ENCODE data around the gene HEMGN. TPM values are rescaled to one million over a fixed set of nuclear protein-coding genes. Genes with fewer than 3 reads are reported as not detected.

The HEMGN gene, protein sequence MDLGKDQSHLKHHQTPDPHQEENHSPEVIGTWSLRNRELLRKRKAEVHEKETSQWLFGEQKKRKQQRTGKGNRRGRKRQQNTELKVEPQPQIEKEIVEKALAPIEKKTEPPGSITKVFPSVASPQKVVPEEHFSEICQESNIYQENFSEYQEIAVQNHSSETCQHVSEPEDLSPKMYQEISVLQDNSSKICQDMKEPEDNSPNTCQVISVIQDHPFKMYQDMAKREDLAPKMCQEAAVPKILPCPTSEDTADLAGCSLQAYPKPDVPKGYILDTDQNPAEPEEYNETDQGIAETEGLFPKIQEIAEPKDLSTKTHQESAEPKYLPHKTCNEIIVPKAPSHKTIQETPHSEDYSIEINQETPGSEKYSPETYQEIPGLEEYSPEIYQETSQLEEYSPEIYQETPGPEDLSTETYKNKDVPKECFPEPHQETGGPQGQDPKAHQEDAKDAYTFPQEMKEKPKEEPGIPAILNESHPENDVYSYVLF
- under 1 TPM; 0.69 to 0.99 TPM for total RNA-seq

DNA sequence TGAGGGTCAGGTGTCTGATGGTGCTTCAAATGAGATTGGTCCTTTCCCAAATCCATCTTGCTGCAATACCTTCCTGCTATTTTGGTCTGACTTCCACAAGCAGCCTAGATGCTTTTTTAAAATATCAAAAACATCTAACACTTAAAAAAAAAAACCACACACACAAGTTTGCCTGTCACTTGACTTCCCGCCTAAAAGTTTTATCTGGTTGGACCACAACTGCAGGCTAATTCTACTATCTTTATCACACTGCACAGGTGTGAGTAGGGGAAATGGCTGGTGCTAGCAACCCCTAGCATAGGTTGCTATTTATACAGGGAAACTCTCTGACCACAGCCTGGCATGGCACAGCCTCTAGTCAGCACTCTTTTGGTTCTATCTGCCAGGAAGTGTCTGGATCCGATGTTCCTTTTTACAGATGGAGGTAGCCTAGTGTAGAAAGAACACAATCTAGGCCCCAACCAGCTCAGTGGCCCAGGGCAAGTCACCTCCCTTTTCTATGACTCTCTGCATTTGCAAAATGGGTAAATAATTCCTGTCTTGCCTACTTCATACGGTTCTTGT, at the start of gene HEMGN:
Gene HEMGN (minus strand): TSS at position 92 of the 564 bp plus-strand sequence. CDS start 36 bp downstream, at position 56.
- CTCF ChIA-PET: interaction anchor here (0.8 to 1.4 kb wide), 5 partner anchors 14 to 48 kb away, joined by 3 to 5 read pairs (median 4); partner anchors contain the start of gene TRMO

DNA sequence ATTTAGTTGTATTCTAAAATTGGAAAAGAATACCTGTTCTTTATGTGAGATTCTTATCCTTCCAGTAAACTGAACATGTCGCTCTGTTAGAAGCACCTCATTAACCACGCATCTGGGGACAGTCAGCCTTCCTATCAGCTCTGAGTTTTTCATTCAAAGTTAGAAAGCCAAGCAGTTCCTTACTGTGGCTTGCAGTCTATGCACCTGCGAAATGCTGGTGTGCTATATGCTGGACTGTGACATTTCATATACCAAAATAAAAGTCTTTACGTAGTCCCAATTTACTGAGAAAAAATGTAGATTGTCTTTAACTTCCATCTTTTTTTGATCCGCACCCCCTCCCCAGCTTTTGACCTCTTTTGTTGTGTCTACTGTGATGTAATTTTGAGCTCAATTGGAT, 49.5 kb upstream of the HEMGN start:
- DNase-seq: no peak
- Mint-ChIP-seq H3K9me3 (no peaks in the 10 kb centered on the region), H3K4me3 (no peak overlapping the region), H3K4me1 (ENCODE audit: low read depth) (peaks cover 62% of the 10 kb centered on the region), H3K36me3 (peaks cover 3% of the 10 kb centered on the region), H3K27ac (peak overlapping the region; percentile 20), H3K27me3 (no peaks in the 10 kb centered on the region)
- CTCF ChIA-PET: interaction anchor here (0.6 to 3.2 kb wide), 6 partner anchors 16 to 87 kb away, joined by 3 to 32 read pairs (median 4); partner anchors contain the start of gene TRMO
- intact Hi-C loops (cut with micrococcal nuclease): loop anchor here (5.0 kb wide), 2 partner anchors 80 to 290 kb away; partner anchors contain the start of gene XPA
- POLR2A ChIA-PET: interaction anchor here (2.0 kb wide), 1 partner anchor 8 kb away, joined by 5 read pairs; no protein-coding TSS in a partner anchor

More for the DNA sequence above, at the start of gene HEMGN:
- Mint-ChIP-seq H3K27ac (peak within 1 kb of the TSS; percentile 77), H3K27me3 (no peaks in the 10 kb centered on the region), H3K4me3 (peak within 1 kb of the TSS; percentile 6), H3K4me1 (ENCODE audit: low read depth) (peaks cover 20% of the 10 kb centered on the region), H3K9me3 (no peaks in the 10 kb centered on the region), H3K36me3 (no peaks in the 10 kb centered on the region)
- DNase-seq: peak; percentile 58
- POLR2A ChIA-PET: interaction anchor here (1.0 kb wide), 1 partner anchor 16 kb away, joined by 3 read pairs; the partner anchor contains the start of gene TRMO
- intact Hi-C loops (cut with micrococcal nuclease): loop anchor here (1.0 kb wide), 1 partner anchor 8 kb away; no protein-coding TSS in a partner anchor

DNA sequence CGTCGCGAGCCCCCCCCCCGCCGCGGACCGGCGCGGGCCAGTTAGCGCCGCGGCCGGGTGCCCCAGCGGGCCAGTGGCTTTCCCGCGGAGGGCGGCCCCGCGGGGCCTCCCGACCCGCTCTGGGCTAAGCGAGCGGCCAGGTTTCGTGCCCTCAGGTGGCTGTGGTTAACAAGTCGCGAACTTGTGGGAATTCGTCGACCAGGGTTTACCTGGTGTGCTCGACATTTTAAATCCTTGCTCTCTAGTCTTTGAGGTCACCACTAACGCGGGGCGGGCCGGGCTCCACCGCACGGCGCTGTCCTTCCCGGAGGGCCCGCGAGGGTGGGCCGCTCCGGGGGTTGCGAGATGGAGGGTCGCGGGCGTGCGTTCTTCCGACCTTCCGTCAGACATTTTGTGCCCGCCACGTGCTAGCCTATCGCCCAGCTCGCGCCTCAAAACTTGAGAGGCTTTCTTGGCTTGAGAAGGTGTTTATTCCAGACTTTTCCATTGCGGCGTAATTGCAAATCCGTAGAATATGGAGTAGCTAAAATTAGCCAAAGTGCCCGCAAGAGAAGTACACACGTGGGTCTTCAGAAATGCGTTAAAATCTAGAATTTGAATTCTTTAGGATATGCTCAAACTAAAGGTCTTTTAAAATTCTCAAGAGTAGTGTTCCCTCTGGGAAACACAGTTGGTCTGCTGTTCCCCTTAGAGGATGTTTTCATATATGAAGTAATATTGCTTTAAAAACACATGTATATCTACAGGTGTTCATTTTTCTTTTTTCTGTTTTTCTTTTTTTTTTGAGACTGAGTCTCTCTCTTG, 47.3 kb upstream of the HEMGN start:
- Mint-ChIP-seq H3K4me3 (peak overlapping the region; percentile 80), H3K4me1 (ENCODE audit: low read depth) (peaks cover 55% of the 10 kb centered on the region), H3K27ac (peak overlapping the region; percentile 94), H3K36me3 (peaks cover 1% of the 10 kb centered on the region), H3K9me3 (no peaks in the 10 kb centered on the region), H3K27me3 (no peaks in the 10 kb centered on the region)
- peak; percentile 57 for DNase-seq
- ChIA-PET CTCF (interaction anchor here (1.5 to 3.2 kb wide), 3 partner anchors 13 to 272 kb away, joined by 4 to 32 read pairs (median 7); partner anchors contain the start of gene TRMO), POLR2A (interaction anchor here (1.1 to 5.0 kb wide), 4 partner anchors 12 to 123 kb away, joined by 6 to 77 read pairs (median 16); partner anchors contain the start of genes NANS and TRMO)
- intact Hi-C loops (cut with micrococcal nuclease): loop anchor here (5.0 kb wide), 2 partner anchors 78 to 288 kb away; partner anchors contain the start of gene XPA

DNA sequence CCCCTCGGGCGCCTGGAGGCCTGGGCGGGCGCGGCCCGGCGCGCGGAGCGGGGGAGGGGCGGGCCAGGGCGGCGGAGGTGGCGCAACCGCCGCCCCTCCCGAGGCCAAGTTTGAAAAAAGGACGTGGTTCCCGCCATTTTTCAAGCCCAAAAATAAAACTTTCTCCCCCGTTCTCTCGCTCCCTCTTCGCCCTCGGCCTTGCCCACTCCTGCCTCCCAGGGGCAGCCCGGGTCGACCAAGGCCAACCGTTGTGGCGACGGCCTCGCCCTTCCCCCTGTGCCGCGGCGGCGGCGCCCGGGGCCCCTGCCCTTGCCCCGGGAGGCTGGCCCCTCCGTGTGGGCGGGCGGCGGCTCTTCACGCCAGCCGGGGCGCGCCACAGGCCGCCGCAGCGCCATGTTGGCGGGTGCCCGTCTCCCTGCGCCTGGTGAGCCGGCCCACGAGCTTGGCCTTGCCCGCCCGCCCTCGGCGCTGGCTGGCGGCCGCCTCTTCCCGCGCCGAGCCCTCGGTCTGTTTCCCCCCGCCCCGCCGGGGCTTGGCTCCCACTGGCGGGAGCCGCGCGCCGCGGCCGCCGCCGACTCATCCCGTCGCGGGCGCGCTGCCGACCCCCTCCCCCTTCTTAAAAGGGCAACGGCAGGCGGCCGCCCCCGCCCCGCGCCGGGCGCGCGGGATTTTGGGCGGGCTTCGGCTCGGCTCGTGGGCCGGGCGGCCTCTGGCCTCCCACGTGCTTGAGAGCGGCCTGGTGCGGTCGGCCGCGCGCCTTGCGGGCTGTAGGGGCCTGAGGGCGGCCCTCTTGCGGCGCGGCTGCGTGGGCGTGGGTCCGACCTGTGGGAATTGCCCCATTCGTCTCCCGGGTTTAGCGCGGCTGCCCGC, 46.5 kb upstream of the HEMGN start:
- H3K27me3 Mint-ChIP-seq: no peaks in the 10 kb centered on the region
- H3K9me3 Mint-ChIP-seq: no peaks in the 10 kb centered on the region
- H3K27ac Mint-ChIP-seq: peak overlapping the region; percentile 82
- ChIA-PET CTCF (interaction anchor here (1.5 to 3.5 kb wide), 2 partner anchors 62 to 273 kb away, joined by 4 to 36 read pairs; partner anchors contain the start of gene TRMO), POLR2A (interaction anchor here (0.6 to 5.0 kb wide), 7 partner anchors 13 to 351 kb away, joined by 3 to 77 read pairs (median 9); partner anchors contain the start of genes NANS, NCBP1, TRMO and TSTD2)
- peaks cover 1% of the 10 kb centered on the region for H3K36me3 Mint-ChIP-seq
- DNase-seq: peak; percentile 86
- intact Hi-C loops (cut with micrococcal nuclease): loop anchor here (5.0 kb wide), 3 partner anchors 77 to 287 kb away; partner anchors contain the start of gene XPA
- H3K4me1 Mint-ChIP-seq (ENCODE audit: low read depth): peaks cover 51% of the 10 kb centered on the region
- H3K4me3 Mint-ChIP-seq: peak overlapping the region; percentile 61

DNA sequence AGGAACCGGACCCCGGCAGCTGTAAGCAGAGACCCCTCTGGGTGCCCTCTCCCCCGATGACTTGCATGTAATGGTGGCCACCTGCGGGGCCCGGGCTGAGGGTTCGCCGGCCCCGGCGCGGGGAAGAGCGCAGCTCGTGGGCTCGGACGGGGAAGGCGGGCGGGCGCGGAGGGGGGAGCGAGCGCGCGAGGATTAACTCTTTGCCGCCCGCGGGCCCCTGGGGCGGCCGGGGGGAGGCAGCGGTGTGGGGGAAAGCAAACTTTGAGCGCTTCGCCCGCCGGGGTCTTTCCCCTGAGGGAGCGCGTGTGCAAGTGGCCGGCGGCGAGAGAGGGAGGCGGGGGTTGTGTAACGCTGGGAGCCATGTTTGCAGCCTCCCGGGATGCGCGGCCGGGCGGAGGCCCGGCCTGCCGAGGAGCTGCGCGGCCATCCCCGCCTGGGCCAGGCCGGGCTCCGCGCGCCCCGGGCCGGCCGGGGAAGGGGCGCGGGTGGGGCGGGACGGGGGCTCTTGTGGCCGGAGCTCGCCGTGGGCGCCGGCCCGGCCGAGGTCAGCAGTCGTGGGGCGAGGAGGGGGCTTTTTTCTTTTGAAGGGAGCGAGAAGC, 45.7 kb upstream of the HEMGN start:
- intact Hi-C loops (cut with micrococcal nuclease): loop anchor here (1.0 to 5.0 kb wide), 5 partner anchors 61 to 350 kb away; partner anchors contain the start of genes NANS, NCBP1, TRMO and TSTD2
- Mint-ChIP-seq H3K4me3 (peak overlapping the region; percentile 83), H3K9me3 (no peaks in the 10 kb centered on the region), H3K4me1 (ENCODE audit: low read depth) (peaks cover 44% of the 10 kb centered on the region), H3K27me3 (no peaks in the 10 kb centered on the region), H3K27ac (peak overlapping the region; percentile 93), H3K36me3 (peaks cover 1% of the 10 kb centered on the region)
- ChIA-PET CTCF (interaction anchor here (0.9 to 5.0 kb wide), 7 partner anchors 20 to 273 kb away, joined by 3 to 36 read pairs (median 4); partner anchors contain the start of gene TRMO), POLR2A (interaction anchor here (0.6 to 5.0 kb wide), 15 partner anchors 9 to 350 kb away, joined by 3 to 77 read pairs (median 4); partner anchors contain the start of genes NANS, NCBP1, TBC1D2 and TRMO)
- peak; percentile 58 for DNase-seq

DNA sequence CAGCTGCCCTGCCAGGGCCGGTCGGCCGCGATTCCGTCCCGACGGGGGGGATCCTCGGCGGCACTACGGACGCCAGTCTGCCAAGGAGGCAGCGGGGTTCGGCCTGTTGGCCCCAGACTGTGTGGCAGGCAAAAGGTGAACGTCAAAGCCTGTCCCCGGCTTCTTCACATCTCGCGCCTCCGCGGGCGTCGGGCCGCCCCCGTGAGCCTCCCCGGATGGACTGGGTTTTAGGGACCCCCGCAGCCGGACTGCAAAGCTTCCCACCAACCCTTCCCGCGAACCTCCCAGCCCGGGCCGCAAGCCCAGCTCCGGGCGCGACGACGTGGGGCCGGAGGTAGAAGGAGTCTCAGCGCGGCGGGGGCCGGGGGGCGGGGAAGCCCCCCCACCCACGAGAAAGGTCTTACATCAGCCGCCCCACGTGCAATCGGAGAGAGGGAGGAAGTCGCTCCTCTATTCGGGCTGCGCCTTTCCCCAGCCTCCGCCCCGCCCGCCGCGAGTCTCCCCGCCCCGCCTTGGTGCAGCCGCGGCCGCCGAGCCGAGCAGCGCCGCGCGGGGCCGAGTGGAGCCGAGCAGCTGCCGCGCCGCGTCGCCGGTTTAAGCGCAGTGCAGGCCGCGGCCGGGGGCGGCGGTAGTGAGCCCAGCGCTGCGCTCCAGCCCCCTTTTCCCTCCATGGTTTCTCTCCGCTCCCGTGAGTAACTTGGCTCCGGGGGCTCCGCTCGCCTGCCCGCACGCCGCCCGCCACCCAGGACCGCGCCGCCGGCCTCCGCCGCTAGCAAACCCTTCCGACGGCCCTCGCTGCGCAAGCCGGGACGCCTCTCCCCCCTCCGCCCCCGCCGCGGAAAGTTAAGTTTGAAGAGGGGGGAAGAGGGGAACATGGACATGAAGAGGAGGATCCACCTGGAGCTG, 45.0 kb upstream of the HEMGN start, which contains the start of gene ANP32B:
Gene ANP32B (plus strand): TSS at position 659 of the 906 bp plus-strand sequence. CDS start 215 bp downstream, at position 874.
- intact Hi-C loops (cut with micrococcal nuclease): loop anchor here (1.0 to 5.0 kb wide), 5 partner anchors 61 to 350 kb away; partner anchors contain the start of genes NANS, NCBP1, TRMO and TSTD2
- Mint-ChIP-seq H3K4me3 (peak within 1 kb of the TSS; percentile 83), H3K4me1 (ENCODE audit: low read depth) (peaks cover 37% of the 10 kb centered on the region), H3K36me3 (no peaks in the 10 kb centered on the region), H3K27ac (peak within 1 kb of the TSS; percentile 93), H3K9me3 (no peaks in the 10 kb centered on the region), H3K27me3 (no peaks in the 10 kb centered on the region)
- peak; percentile 96 for DNase-seq
- ChIA-PET POLR2A (interaction anchor here (0.7 to 5.0 kb wide), 17 partner anchors 9 to 350 kb away, joined by 3 to 77 read pairs (median 4); partner anchors contain the start of genes NANS, NCBP1, TBC1D2 and TRMO), CTCF (interaction anchor here (0.8 to 5.0 kb wide), 11 partner anchors 20 to 349 kb away, joined by 3 to 36 read pairs (median 4); partner anchors contain the start of genes NCBP1, TRMO and TSTD2)

DNA sequence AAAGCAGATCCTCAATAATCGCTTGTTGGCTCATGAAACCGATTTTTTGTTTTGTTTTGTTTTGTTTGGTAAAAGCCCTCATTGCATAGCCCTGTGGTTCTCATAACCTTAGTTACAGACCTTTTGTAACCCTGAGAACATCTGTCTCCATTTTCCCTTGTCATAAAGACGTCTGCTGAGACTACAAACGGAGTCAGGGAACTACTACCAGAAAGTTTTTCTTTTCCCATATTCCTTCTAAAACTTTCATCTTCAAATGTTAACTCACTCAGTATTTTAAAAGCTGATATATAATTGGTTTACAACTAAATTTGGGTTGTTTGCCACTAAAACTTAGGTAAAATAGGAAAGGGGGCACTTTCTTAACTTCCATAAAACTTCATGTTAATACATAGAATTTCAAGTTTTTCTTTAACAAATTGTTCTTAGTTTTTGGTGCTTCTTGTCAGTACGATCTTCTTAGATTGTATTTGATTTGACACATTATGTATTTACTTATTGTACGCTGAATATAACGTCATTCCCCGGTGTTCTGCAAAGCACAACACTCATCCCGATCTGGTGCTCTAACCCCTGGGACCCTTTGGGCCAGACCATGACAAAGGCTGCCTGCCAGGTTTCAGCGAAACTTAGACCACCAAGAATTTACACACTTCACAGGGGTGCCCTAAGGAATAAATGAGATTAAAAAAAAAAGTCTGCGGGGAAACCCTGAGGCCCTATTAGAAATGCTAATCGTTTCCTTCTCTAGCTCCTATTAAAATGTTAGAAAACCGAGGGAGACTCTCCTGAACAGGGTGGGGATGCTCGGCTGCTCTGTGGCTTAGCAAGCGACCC, 44.1 kb upstream of the HEMGN start:
- peaks cover 28% of the 10 kb centered on the region for H3K4me1 Mint-ChIP-seq (ENCODE audit: low read depth)
- peak overlapping the region; percentile 82 for H3K4me3 Mint-ChIP-seq
- no peaks in the 10 kb centered on the region for H3K36me3 Mint-ChIP-seq
- peak overlapping the region; percentile 83 for H3K27ac Mint-ChIP-seq
- no peak for DNase-seq
- intact Hi-C loops (cut with micrococcal nuclease): loop anchor here (2.0 to 5.0 kb wide), 2 partner anchors 75 to 120 kb away; partner anchors contain the start of gene NANS
- ChIA-PET POLR2A (interaction anchor here (0.7 to 5.0 kb wide), 12 partner anchors 10 to 349 kb away, joined by 3 to 77 read pairs (median 5); partner anchors contain the start of genes NCBP1, TBC1D2, TRMO and TSTD2), CTCF (interaction anchor here (0.8 to 5.0 kb wide), 8 partner anchors 25 to 349 kb away, joined by 3 to 36 read pairs (median 4); partner anchors contain the start of genes NCBP1, TRMO and TSTD2)
- H3K27me3 Mint-ChIP-seq: no peaks in the 10 kb centered on the region
- H3K9me3 Mint-ChIP-seq: no peaks in the 10 kb centered on the region

Measured in activated CD4-positive, alpha-beta memory T cell treated with anti-CD3 and anti-CD28 coated beads for 36 hours (primary cell).